IMR-90 (cell line): Measurements from ENCODE around the gene IGF2R.

Experiments used
- CEBPB ChIP-seq: IDR thresholded peaks from 2 replicates; pipeline ENCODE4 v1.6.1; 2012; ENCODE audit warnings: low read depth, low read length, improper control_type of control experiment
- CHD1 ChIP-seq: IDR thresholded peaks from 2 replicates; pipeline ENCODE4 v1.6.1; 2012; ENCODE audit warnings: low read depth, low read length, improper control_type of control experiment
- CTCF ChIP-seq: conservative IDR thresholded peaks from 2 replicates; pipeline ENCODE4 v1.5.1; 2012; ENCODE audit warnings: mild to moderate bottlenecking, low read depth, low read length, improper control_type of control experiment
- ELK1 ChIP-seq: fragments of 150-350 bp; IDR thresholded peaks from 2 replicates; pipeline ENCODE4 v1.6.1; 2016; ENCODE audit warnings: low read depth, mild to moderate bottlenecking, low read length, moderate library complexity, borderline replicate concordance
- FOS ChIP-seq: fragments of 150-350 bp; IDR thresholded peaks from 2 replicates; pipeline ENCODE4 v1.6.1; 2016; ENCODE audit warnings: low read depth, low read length
- MAFK ChIP-seq: IDR thresholded peaks from 2 replicates; pipeline ENCODE4 v1.6.1; 2012; ENCODE audit warnings: low read depth, low read length, improper control_type of control experiment
- MAZ ChIP-seq: IDR thresholded peaks from 2 replicates; pipeline ENCODE4 v1.6.1; 2012; ENCODE audit warnings: low read depth, mild to moderate bottlenecking, low read length, improper control_type of control experiment, moderate library complexity, borderline replicate concordance
- MXI1 ChIP-seq: IDR thresholded peaks from 2 replicates; pipeline ENCODE4 v1.6.1; 2012; ENCODE audit warnings: low read depth, mild to moderate bottlenecking, low read length, moderate library complexity, borderline replicate concordance
- NFE2L2 ChIP-seq: fragments of 150-350 bp; IDR thresholded peaks from 2 replicates; pipeline ENCODE4 v1.6.1; 2016; ENCODE audit warnings: low read depth, mild to moderate bottlenecking, low read length
- POLR2A ChIP-seq: IDR thresholded peaks from 2 replicates; pipeline ENCODE4 v1.6.1; 2012; ENCODE audit warnings: mild to moderate bottlenecking, low read depth, low read length
- RAD21 ChIP-seq: IDR thresholded peaks from 2 replicates; pipeline ENCODE4 v1.6.1; 2012; ENCODE audit warnings: low read length, improper control_type of control experiment
- RFX5 ChIP-seq: IDR thresholded peaks from 2 replicates; pipeline ENCODE4 v1.8.0; 2012; ENCODE audit warnings: low read depth, mild to moderate bottlenecking, low read length, moderate library complexity
- SMC3 ChIP-seq: fragments of 150-350 bp; IDR thresholded peaks from 2 replicates; pipeline ENCODE4 v1.6.1; 2016; ENCODE audit warnings: low read depth, mild to moderate bottlenecking, antibody characterized with exemption, low read length, moderate library complexity
- USF2 ChIP-seq: fragments of 150-350 bp; IDR thresholded peaks from 2 replicates; pipeline ENCODE4 v1.6.1; 2017; ENCODE audit warnings: mild to moderate bottlenecking, antibody characterized with exemption, low read length, low read depth

- TF ChIP-seq POLR2A, result no peak
- TF ChIP-seq MAZ, result no peak
- no peak for TF ChIP-seq CTCF
- no peak for TF ChIP-seq RFX5
- no peak for TF ChIP-seq MAFK
- no peak for TF ChIP-seq RAD21
- no peak for TF ChIP-seq CHD1
- no peak for TF ChIP-seq NFE2L2
- TF ChIP-seq ELK1, result no peak
- TF ChIP-seq USF2, result no peak
- no peak for TF ChIP-seq FOS
- TF ChIP-seq CEBPB, result no peak
- TF ChIP-seq SMC3, result no peak
- no peak for TF ChIP-seq MXI1
Observed at GRCh38 chr6:159955945-159956361, 12.9 kb upstream of the IGF2R start.
